ENCODE data around the gene VARS1.
"Not testable (repeated sequence)": the region's sequence is repeated elsewhere in the genome, so short reads cannot be mapped to it uniquely, and the experiment has no call there.

The VARS1 gene

DNA sequence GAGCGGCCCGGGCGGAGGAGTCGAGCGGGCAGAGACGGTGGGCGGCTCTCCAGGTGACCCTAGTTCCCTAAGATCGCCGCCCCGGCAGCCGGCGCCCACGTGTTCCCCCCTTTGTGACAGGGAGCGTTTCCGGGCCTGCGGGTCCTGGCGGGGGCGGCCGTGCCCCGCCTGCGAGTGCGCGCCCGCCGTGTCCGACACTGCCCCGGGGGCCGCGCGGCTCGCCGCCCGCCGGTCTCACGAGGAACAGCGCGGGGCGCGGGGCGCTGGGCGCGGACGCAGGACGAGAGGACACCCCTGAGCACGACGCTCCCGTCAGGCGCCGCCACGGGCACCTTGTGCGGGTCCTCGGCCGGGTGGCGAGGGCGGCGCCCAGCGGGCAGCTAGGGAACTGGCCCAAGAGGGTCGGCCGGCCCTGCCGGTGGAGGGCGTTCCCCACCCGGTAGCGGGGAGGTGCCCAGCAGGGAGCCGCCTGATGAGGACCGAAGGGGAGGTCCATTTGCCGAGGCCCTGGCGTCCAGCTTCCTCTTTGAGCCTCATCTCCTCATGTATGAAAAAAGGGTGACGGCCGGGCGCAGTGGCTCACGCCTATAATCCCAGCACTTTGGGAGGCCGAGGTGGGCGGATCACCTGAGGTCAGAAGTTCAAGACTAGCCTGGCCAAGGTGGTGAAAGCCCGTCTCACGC is at the start of gene VARS1:
VARS1 (minus strand) TSS at position 137 of the 683 bp plus-strand sequence. CDS start 535 bp downstream, outside the sequence.
- Histone ChIP-seq H3K36me3 (ENCODE audit: control insufficient read depth in 2 of 2, insufficient read depth in 2 of 2, low read length in 2 of 2) (peaks cover 3 to 12% of the 10 kb centered on the region in 2 donors), H3K4me3 (ENCODE audit: low read length in 2 of 2) (peak within 1 kb of the TSS; percentile 91 to 93), H3K27ac (ENCODE audit: low read depth in 2 of 2, low read length in 2 of 2) (peak within 1 kb of the TSS; percentile 83 to 85), H3K4me1 (ENCODE audit: control insufficient read depth in 2 of 2, insufficient read depth in 2 of 2, low read length in 2 of 2) (peaks cover 10 to 13% of the 10 kb centered on the region in 2 donors), H3K27me3 (ENCODE audit: control insufficient read depth in 2 of 2, insufficient read depth in 2 of 2, low read length in 2 of 2) (no peaks in the 10 kb centered on the region), H3K9me3 (ENCODE audit: control insufficient read depth in 2 of 2, low read length in 2 of 2) (no peaks in the 10 kb centered on the region), H3K9ac (ENCODE audit: low read depth in 1 of 2, low read length in 2 of 2) (peak within 1 kb of the TSS; percentile 89 to 98)

DNA sequence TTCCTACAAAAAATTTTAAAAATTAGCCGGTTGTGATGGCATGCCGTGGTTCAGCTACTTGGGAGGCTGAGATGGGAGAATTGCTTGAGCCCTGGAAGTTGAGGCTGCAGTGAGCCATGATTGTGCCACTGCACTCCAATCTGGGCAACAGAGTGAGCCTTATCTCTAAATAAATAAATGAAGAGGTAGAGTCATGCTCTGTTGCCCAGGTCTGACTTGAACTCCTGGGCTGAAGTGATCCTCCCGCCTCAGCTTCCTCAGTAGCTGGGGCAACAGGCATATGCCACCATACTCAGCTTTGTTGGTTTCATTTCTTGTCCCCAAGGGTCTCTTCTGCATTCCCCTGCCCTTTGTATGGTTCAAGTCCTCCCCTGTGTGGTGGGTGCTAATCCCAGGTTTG is 49.0 kb upstream of the VARS1 start:
- H3K4me3 ChIP-seq (ENCODE audit: low read length in 2 of 2), result no peak overlapping the region
- no peaks in the 10 kb centered on the region for H3K27me3 ChIP-seq (ENCODE audit: control insufficient read depth in 2 of 2, insufficient read depth in 2 of 2, low read length in 2 of 2)
- H3K36me3 ChIP-seq (ENCODE audit: control insufficient read depth in 2 of 2, insufficient read depth in 2 of 2, low read length in 2 of 2), result peaks cover 11 to 15% of the 10 kb centered on the region in 2 donors
- H3K9ac ChIP-seq (ENCODE audit: low read depth in 1 of 2, low read length in 2 of 2), result no peak overlapping the region
- no peaks in the 10 kb centered on the region for H3K4me1 ChIP-seq (ENCODE audit: control insufficient read depth in 2 of 2, insufficient read depth in 2 of 2, low read length in 2 of 2)
- H3K27ac ChIP-seq (ENCODE audit: low read depth in 2 of 2, low read length in 2 of 2), result no peak overlapping the region
- H3K9me3 ChIP-seq (ENCODE audit: control insufficient read depth in 2 of 2, low read length in 2 of 2), result no peaks in the 10 kb centered on the region

DNA sequence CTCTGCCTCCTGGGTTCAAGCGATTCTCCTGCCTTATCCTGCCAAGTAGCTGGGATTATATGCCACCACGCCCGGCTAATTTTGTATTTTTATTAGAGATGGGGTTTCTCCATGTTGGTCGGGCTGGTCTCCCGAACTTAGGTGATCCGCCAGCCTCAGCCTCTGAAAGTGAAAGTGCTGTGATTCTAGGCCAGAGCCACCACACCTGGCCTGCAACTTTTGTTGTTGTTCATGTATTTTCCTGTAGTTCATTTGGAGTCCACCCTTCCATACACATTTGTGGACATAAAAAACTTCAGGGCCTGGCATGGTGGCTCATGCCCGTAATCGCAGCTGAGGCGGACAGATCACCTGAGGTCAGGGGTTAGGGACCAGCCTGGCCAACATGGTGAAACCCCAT is 46.5 kb upstream of the VARS1 start:
- peaks cover 12 to 13% of the 10 kb centered on the region in 2 donors for H3K4me1 ChIP-seq (ENCODE audit: control insufficient read depth in 2 of 2, insufficient read depth in 2 of 2, low read length in 2 of 2)
- peaks cover 27 to 38% of the 10 kb centered on the region in 2 donors for H3K36me3 ChIP-seq (ENCODE audit: control insufficient read depth in 2 of 2, insufficient read depth in 2 of 2, low read length in 2 of 2)
- no peak overlapping the region for H3K27ac ChIP-seq (ENCODE audit: low read depth in 2 of 2, low read length in 2 of 2)
- no peak overlapping the region for H3K9ac ChIP-seq (ENCODE audit: low read depth in 1 of 2, low read length in 2 of 2)
- no peak overlapping the region for H3K4me3 ChIP-seq (ENCODE audit: low read length in 2 of 2)
- H3K27me3 ChIP-seq (ENCODE audit: control insufficient read depth in 2 of 2, insufficient read depth in 2 of 2, low read length in 2 of 2), result no peaks in the 10 kb centered on the region
- no peaks in the 10 kb centered on the region for H3K9me3 ChIP-seq (ENCODE audit: control insufficient read depth in 2 of 2, low read length in 2 of 2)

DNA sequence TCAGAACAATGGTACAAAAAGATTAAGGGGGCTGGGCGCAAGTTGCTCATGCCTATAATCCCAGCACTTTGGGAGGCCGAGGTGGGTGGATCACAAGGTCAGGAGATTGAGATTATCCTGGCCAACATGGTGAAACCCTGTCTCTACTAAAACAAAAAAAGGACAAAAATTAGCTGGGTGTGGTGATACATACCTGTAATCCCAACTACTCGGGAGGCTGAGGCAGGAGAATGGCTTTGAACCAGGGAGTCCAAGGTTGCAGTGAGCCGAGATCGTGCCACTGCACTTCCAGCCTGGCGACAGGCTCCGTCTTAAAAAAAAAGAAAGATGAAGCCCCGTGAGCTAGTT is 44.2 kb upstream of the VARS1 start:
- H3K27ac ChIP-seq (ENCODE audit: low read depth in 2 of 2, low read length in 2 of 2); H3K9ac ChIP-seq (ENCODE audit: low read depth in 1 of 2, low read length in 2 of 2); H3K27me3 ChIP-seq (ENCODE audit: control insufficient read depth in 2 of 2, insufficient read depth in 2 of 2, low read length in 2 of 2); H3K4me3 ChIP-seq (ENCODE audit: low read length in 2 of 2); H3K9me3 ChIP-seq (ENCODE audit: control insufficient read depth in 2 of 2, low read length in 2 of 2): not testable (repeated sequence)
- peaks cover 24 to 30% of the 10 kb centered on the region in 2 donors for H3K4me1 ChIP-seq (ENCODE audit: control insufficient read depth in 2 of 2, insufficient read depth in 2 of 2, low read length in 2 of 2)
- peaks cover 32 to 43% of the 10 kb centered on the region in 2 donors for H3K36me3 ChIP-seq (ENCODE audit: control insufficient read depth in 2 of 2, insufficient read depth in 2 of 2, low read length in 2 of 2)

DNA sequence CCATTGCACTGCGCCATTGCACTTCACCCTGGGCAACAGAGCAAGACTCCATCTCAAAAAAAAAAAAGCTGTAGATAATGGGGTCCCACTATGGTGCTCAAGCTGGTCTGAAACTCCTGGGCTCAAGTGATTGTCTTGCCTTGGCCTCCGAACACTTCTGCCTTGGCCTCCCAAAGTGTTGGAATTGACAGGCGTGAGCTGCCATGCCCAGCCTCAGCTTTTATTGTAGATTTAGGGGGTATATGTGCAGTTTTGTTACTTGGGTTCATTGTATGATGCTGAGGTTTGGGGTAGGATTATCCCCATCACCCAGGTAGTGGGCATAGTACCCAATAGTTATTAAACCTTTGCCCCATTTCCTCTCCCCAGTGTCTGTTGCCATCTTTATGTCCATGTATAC is 43.4 kb upstream of the VARS1 start:
- Histone ChIP-seq H3K27me3 (ENCODE audit: control insufficient read depth in 2 of 2, insufficient read depth in 2 of 2, low read length in 2 of 2) (no peaks in the 10 kb centered on the region), H3K9me3 (ENCODE audit: control insufficient read depth in 2 of 2, low read length in 2 of 2) (no peaks in the 10 kb centered on the region), H3K9ac (ENCODE audit: low read depth in 1 of 2, low read length in 2 of 2) (no peak overlapping the region), H3K4me1 (ENCODE audit: control insufficient read depth in 2 of 2, insufficient read depth in 2 of 2, low read length in 2 of 2) (peaks cover 24 to 33% of the 10 kb centered on the region in 2 donors), H3K36me3 (ENCODE audit: control insufficient read depth in 2 of 2, insufficient read depth in 2 of 2, low read length in 2 of 2) (peaks cover 32 to 43% of the 10 kb centered on the region in 2 donors), H3K27ac (ENCODE audit: low read depth in 2 of 2, low read length in 2 of 2) (no peak overlapping the region), H3K4me3 (ENCODE audit: low read length in 2 of 2) (no peak overlapping the region)

DNA sequence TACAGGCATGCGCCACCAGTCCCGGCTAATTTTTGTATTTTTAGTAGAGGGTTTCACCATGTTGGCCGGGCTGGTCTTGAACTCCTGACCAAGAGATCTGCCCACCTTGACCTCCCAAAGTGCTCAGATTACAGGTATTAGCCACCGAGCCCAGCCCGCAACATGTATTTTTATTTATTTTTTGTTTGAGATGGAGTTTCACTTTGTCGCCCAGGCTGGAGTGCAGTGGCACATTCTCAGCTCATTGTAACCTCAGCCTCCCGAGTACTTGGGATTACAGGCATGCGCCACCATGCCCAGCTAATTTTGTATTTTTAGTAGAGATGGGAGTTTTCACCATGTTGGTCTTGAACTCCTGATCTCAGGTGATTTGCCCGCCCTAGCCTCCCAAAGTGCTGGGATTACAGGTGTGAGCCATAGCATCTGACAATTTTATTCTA is 42.6 kb upstream of the VARS1 start:
- H3K4me3 ChIP-seq (ENCODE audit: low read length in 2 of 2); H3K9ac ChIP-seq (ENCODE audit: low read depth in 1 of 2, low read length in 2 of 2); H3K27ac ChIP-seq (ENCODE audit: low read depth in 2 of 2, low read length in 2 of 2): not testable (repeated sequence)

DNA sequence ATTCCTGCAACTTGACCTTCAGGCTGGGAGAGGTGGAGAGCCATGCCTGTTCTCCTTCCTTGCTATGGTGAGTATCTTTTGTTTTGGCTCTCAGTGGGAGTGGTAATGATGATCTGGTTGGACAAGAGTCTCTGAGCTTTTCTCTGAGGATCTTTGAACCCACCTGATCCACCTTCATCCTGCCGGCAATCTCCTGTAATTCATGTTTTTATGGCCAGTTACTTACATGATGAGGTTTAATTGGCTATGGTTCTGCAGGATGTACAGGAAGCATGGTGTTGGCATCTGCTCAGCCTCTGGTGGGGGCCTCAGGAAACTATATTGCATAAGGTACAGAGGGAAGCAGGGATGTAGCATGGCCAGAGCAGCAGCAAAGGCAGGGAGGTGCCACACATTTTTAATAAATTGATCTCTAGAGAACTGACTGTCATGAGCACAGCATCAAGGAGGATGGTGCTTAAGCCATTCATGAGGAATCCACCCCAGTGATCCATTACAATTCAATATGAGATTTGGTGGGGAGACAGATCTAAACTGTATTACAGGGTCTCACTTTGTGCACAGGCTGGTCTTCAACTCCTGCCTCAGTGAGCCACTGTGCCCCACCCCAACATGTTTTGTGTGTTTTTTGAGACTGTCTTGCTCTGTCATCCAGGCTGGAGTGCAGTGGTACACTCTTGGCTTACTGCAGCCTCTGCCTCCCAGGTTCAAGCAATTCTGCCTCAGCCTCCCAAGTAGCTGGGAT is 42.0 kb upstream of the VARS1 start:
- Histone ChIP-seq H3K9me3 (ENCODE audit: control insufficient read depth in 2 of 2, low read length in 2 of 2) (no peaks in the 10 kb centered on the region), H3K9ac (ENCODE audit: low read depth in 1 of 2, low read length in 2 of 2) (peak overlapping the region; percentile 49 to 98), H3K36me3 (ENCODE audit: control insufficient read depth in 2 of 2, insufficient read depth in 2 of 2, low read length in 2 of 2) (peaks cover 32 to 43% of the 10 kb centered on the region in 2 donors), H3K4me3 (ENCODE audit: low read length in 2 of 2) (peak overlapping the region; percentile 20 to 89), H3K4me1 (ENCODE audit: control insufficient read depth in 2 of 2, insufficient read depth in 2 of 2, low read length in 2 of 2) (peaks cover 29 to 44% of the 10 kb centered on the region in 2 donors), H3K27me3 (ENCODE audit: control insufficient read depth in 2 of 2, insufficient read depth in 2 of 2, low read length in 2 of 2) (no peaks in the 10 kb centered on the region), H3K27ac (ENCODE audit: low read depth in 2 of 2, low read length in 2 of 2) (peak overlapping the region; percentile 51 to 95)

More for the DNA sequence above, 42.6 kb upstream of the VARS1 start:
- H3K9me3 ChIP-seq (ENCODE audit: control insufficient read depth in 2 of 2, low read length in 2 of 2); H3K27me3 ChIP-seq (ENCODE audit: control insufficient read depth in 2 of 2, insufficient read depth in 2 of 2, low read length in 2 of 2): not testable (repeated sequence)
- Histone ChIP-seq H3K4me1 (ENCODE audit: control insufficient read depth in 2 of 2, insufficient read depth in 2 of 2, low read length in 2 of 2) (peaks cover 24 to 39% of the 10 kb centered on the region in 2 donors), H3K36me3 (ENCODE audit: control insufficient read depth in 2 of 2, insufficient read depth in 2 of 2, low read length in 2 of 2) (peaks cover 32 to 43% of the 10 kb centered on the region in 2 donors)

DNA sequence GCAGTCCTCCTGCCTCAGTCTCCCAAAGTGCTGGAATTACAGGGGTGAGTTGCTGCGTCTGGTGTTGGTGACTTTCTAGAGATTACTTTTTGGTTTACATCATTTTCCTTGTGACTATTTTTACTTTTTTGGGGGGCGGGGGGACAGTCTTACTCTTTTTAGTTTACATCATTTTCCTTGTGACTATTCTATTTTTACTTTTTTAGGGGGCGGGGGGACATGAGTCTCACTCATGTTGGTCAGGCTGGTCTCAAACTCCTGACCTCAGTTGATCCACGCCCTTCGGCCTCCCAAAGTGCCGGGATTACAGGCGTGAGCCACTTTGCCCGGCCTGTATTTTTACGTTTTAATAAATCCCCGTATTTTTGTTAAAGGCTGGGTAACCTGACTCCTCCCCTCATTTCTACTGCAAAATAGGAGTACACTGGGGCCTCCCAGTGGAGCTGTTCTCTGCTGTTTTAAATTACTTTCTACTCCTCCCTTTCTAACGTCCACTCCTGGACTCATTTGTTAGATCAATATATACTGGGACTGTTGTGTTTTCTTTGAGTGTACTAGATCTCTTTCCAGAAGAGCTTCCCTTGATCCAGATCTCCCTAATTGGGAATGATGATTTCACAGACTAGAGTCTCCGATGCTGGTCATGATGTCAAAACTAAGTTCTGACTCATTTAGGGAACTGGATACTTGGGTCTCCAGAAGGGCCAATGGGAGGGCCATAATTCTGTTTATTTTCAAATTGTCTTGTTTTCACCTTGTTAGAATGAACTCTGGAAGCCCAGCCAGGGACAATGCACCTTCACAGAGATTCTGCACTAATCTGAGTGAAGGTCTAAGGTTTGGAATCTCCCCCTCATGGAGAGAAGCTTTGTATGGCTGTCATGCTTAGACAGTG is 41.2 kb upstream of the VARS1 start:
- peak overlapping the region; percentile 89 to 99 for H3K4me3 ChIP-seq (ENCODE audit: low read length in 2 of 2)
- H3K4me1 ChIP-seq (ENCODE audit: control insufficient read depth in 2 of 2, insufficient read depth in 2 of 2, low read length in 2 of 2), result peaks cover 32 to 45% of the 10 kb centered on the region in 2 donors
- H3K27me3 ChIP-seq (ENCODE audit: control insufficient read depth in 2 of 2, insufficient read depth in 2 of 2, low read length in 2 of 2), result no peaks in the 10 kb centered on the region
- H3K27ac ChIP-seq (ENCODE audit: low read depth in 2 of 2, low read length in 2 of 2), result peak overlapping the region; percentile 51 to 95
- peaks cover 32 to 43% of the 10 kb centered on the region in 2 donors for H3K36me3 ChIP-seq (ENCODE audit: control insufficient read depth in 2 of 2, insufficient read depth in 2 of 2, low read length in 2 of 2)
- H3K9ac ChIP-seq (ENCODE audit: low read depth in 1 of 2, low read length in 2 of 2), result peak overlapping the region; percentile 90 to 98
- H3K9me3 ChIP-seq (ENCODE audit: control insufficient read depth in 2 of 2, low read length in 2 of 2), result no peaks in the 10 kb centered on the region

DNA sequence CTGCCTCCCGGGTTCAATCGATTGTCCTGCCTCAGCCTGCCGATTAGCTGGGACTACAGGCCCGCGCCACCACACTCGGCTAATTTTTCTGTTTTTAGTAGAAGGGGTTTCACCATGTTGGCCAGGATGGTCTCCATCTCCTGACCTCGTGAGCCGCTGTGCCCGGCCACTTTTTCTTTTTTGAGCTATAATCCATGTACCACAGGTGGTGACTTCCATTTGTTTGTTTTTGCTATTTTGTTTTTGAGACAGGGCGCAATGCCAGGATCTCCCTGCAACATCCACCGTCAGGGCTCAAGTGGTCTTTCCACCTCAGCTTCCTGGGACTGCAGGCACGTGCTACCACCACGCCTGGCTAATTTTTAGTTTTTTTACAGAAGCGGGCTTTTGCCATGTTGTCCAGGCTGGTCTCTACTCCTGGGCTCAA is 40.5 kb upstream of the VARS1 start:
- Histone ChIP-seq H3K9ac (ENCODE audit: low read depth in 1 of 2, low read length in 2 of 2) (peak overlapping the region; percentile 90 to 98), H3K27me3 (ENCODE audit: control insufficient read depth in 2 of 2, insufficient read depth in 2 of 2, low read length in 2 of 2) (no peaks in the 10 kb centered on the region), H3K36me3 (ENCODE audit: control insufficient read depth in 2 of 2, insufficient read depth in 2 of 2, low read length in 2 of 2) (peaks cover 32 to 43% of the 10 kb centered on the region in 2 donors), H3K27ac (ENCODE audit: low read depth in 2 of 2, low read length in 2 of 2) (peak overlapping the region; percentile 51 to 95), H3K4me3 (ENCODE audit: low read length in 2 of 2) (peak overlapping the region; percentile 89 to 99), H3K9me3 (ENCODE audit: control insufficient read depth in 2 of 2, low read length in 2 of 2) (no peaks in the 10 kb centered on the region), H3K4me1 (ENCODE audit: control insufficient read depth in 2 of 2, insufficient read depth in 2 of 2, low read length in 2 of 2) (peaks cover 39 to 51% of the 10 kb centered on the region in 2 donors)
